Kidney (tissue), 14 donors: ENCODE results near the gene MEIKIN. TPM values are rescaled to one million over a fixed set of nuclear protein-coding genes. Genes with fewer than 3 reads are reported as not detected.

Experiments used
- DNase-seq, 5 donors: peaks; one replicate each; pipeline ENCODE4 v3.0.0-alpha.2; 2013 to 2020
- FAIRE-seq: peaks from 2 replicates; lab custom pipeline; 2012; peaks lifted over from hg19 to GRCh38; lab: Jason Lieb, UNC
- H3K27ac ChIP-seq, 2 donors: one replicate each; pipeline ENCODE4 v1.7.0; 2013; ENCODE audit warnings: low read depth in 2 of 2, low read length in 2 of 2, inconsistent platforms in 1 of 2
- H3K27me3 ChIP-seq: one replicate; pipeline ENCODE4 v1.7.1; 2013; ENCODE audit warnings: low read length, inconsistent platforms; ENCODE audit not compliant: control insufficient read depth, insufficient read depth
- H3K36me3 ChIP-seq, 3 donors: one replicate each; pipeline versions ENCODE4 v1.7.0 to v1.7.1; 2013; ENCODE audit warnings: low read length in 3 of 3, control low read depth in 1 of 3, inconsistent platforms in 1 of 3; ENCODE audit not compliant: insufficient read depth in 3 of 3, control insufficient read depth in 2 of 3
- H3K4me1 ChIP-seq, 3 donors: one replicate each; pipeline versions ENCODE4 v1.7.0 to v1.7.1; 2013; ENCODE audit warnings: low read length in 3 of 3, inconsistent platforms in 1 of 3, low read depth in 1 of 3; ENCODE audit not compliant: control insufficient read depth in 2 of 3, insufficient read depth in 2 of 3
- H3K4me3 ChIP-seq, 3 donors: one replicate each; pipeline versions ENCODE4 v1.7.0 to v1.8.1; 2013; ENCODE audit warnings: low read length in 3 of 3, control low read depth in 1 of 3, inconsistent platforms in 1 of 3
- H3K9ac ChIP-seq, 3 donors: one replicate each; pipeline versions ENCODE4 v1.7.0 to v1.7.1; 2013; ENCODE audit warnings: low read length in 3 of 3, control low read depth in 1 of 3, inconsistent platforms in 1 of 3
- H3K9me3 ChIP-seq, 3 donors: one replicate each; pipeline versions ENCODE4 v1.7.0 to v1.7.1; 2013; ENCODE audit warnings: low read length in 3 of 3, control low read depth in 1 of 3, inconsistent platforms in 1 of 3; ENCODE audit not compliant: control insufficient read depth in 2 of 3, insufficient read depth in 1 of 3
- intact Hi-C: fragments of 100-400 bp; cut with DNase I; formaldehyde crosslinking; loops from one replicate; pipeline ENCODE4 v1.11.1; 2022
- polyA plus RNA-seq: library from polyadenylated mRNA; stranded (reverse); fragments of 350-450 nt; fragmentation: Illumina TruSeq; extraction: RNeasy Lipid Tissue Mini Kit (QIAGEN cat#74804); gene quantifications from one replicate; pipeline ENCODE4 v1.2.3, GENCODE V29; 2014; ENCODE audit warnings: low read depth, low replicate concordance; ENCODE audit not compliant: insufficient read depth
- total RNA-seq: library from RNA; stranded (reverse); fragmentation: NEBNext Ultra II Directional; extraction: Animal tissue kit (Norgen Biotek cat#: 25700); gene quantifications from one replicate; pipeline ENCODE4 v1.2.1, GENCODE V29; 2021
- TF ChIP-seq, protein P1 (sequence below): IDR thresholded peaks from 3 replicates; pipeline ENCODE4 v1.5.1; 2012; ENCODE audit warnings: mild to moderate bottlenecking, moderate library complexity, borderline replicate concordance; ENCODE audit not compliant: insufficient read depth; ENCODE audit errors: extremely low read depth
- donor health status: control.
- donor health status: control.
- donor health status: control.
- donor health status: control.
- donor health status: control.
- donor health status: DM: yes; HTN: yes; CAD: no.
- donor health status: Normal renal cell carcinoma (clear cell type).

MEIKIN gene
- total and polyA plus RNA-seq, 2 donors from 2014 or later: 0.63 TPM; not detected in 1

DNA sequence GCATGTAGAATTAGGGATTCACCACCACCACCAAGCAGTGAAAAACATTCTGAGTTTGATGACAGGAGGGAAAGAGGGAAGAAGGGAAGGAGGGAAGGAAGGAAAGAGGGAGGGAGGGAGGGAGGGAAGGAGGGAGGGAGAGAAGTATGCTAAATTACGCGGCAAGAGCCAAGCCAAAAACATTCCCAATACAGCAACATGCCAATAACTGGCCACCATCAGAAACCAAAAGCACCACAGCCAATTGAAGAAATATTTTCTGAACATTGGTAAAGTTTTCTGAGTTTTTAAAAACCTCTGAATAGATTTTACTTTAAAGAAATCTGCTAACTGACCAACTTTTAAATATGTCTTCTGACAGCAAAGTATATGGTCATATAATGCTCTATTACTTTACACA lies 184.7 kb downstream of the MEIKIN start:
- no peak for FAIRE-seq
- no peak overlapping the region for H3K4me3 ChIP-seq
- no peaks in the 10 kb centered on the region for H3K27me3 ChIP-seq
- peaks cover 0 to 7% (median 0%) of the 10 kb centered on the region in 3 donors for H3K9me3 ChIP-seq
- DNase-seq: no peak
- intact Hi-C loops: no loop called here
- no peak overlapping the region for H3K27ac ChIP-seq
- TF ChIP-seq, protein P1, sequence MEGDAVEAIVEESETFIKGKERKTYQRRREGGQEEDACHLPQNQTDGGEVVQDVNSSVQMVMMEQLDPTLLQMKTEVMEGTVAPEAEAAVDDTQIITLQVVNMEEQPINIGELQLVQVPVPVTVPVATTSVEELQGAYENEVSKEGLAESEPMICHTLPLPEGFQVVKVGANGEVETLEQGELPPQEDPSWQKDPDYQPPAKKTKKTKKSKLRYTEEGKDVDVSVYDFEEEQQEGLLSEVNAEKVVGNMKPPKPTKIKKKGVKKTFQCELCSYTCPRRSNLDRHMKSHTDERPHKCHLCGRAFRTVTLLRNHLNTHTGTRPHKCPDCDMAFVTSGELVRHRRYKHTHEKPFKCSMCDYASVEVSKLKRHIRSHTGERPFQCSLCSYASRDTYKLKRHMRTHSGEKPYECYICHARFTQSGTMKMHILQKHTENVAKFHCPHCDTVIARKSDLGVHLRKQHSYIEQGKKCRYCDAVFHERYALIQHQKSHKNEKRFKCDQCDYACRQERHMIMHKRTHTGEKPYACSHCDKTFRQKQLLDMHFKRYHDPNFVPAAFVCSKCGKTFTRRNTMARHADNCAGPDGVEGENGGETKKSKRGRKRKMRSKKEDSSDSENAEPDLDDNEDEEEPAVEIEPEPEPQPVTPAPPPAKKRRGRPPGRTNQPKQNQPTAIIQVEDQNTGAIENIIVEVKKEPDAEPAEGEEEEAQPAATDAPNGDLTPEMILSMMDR: no peak
- peaks cover 0 to 2% (median 0%) of the 10 kb centered on the region in 3 donors for H3K4me1 ChIP-seq
- no peaks in the 10 kb centered on the region for H3K36me3 ChIP-seq
- no peak overlapping the region for H3K9ac ChIP-seq

DNA sequence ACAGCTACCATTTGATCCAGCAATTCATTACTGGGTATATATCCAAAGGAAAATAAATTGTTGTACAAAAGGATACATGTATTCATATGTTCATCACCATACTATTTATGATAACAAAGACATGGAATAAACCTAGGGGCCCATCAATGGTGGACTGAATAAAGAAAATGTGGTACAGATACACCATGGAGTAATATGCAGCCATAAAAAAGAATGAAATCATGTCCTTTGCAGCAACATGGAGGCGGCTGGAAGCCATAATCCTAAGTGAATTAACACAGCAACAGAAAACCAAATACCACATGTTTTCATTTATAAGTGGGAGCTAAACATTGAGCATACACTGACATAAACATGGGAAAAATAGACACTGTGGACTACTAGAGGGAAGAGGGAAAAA lies 185.8 kb downstream of the MEIKIN start:
- Histone ChIP-seq H3K27me3 (no peaks in the 10 kb centered on the region), H3K4me1 (peaks cover 0 to 2% (median 0%) of the 10 kb centered on the region in 3 donors), H3K9me3 (peaks cover 0 to 7% (median 0%) of the 10 kb centered on the region in 3 donors), H3K36me3 (no peaks in the 10 kb centered on the region), H3K9ac (no peak overlapping the region), H3K4me3 (no peak overlapping the region), H3K27ac (no peak overlapping the region)
- FAIRE-seq (no peak), DNase-seq (no peak)
- intact Hi-C loops: no loop called here
- TF ChIP-seq, protein P1: no peak

GRCh38 chr5:131758520-131758900 lies 187.0 kb downstream of the MEIKIN start:
- TF ChIP-seq, protein P1: no peak
- Histone ChIP-seq H3K27ac (no peak overlapping the region), H3K9ac (no peak overlapping the region), H3K36me3 (no peaks in the 10 kb centered on the region), H3K4me1 (peaks cover 0 to 2% (median 0%) of the 10 kb centered on the region in 3 donors), H3K27me3 (no peaks in the 10 kb centered on the region), H3K9me3 (no peaks in the 10 kb centered on the region), H3K4me3 (no peak overlapping the region)
- FAIRE-seq: no peak
- intact Hi-C loops: no loop called here
- peak in 1 of 5 donors; percentile 17 for DNase-seq
